Stimulated activated naive CD8-positive, alpha-beta T cell treated with anti-CD3 and anti-CD28 coated beads, Interleukin-15, Interleukin-2, amounts not matched to agents 100 U/mL and 50 U/mL, for 24 hours (primary cell): ENCODE measurements around the gene FNBP1.
"Not testable (repeated sequence)": the region's sequence is repeated elsewhere in the genome, so short reads cannot be mapped to it uniquely, and the experiment has no call there.

Experiments
- ATAC-seq: fragments of 150-1000 bp; cut with Tn5 transposase; one replicate; pipeline ENCODE4 v1.10.0; 2021
- DNase-seq: peaks from one replicate; pipeline ENCODE4 v3.0.0; 2021

FNBP1 gene

GRCh38 chr9:129919277-129919676 lies 123.7 kb downstream of the FNBP1 start:
- ATAC-seq: no peak
- DNase-seq: no peak

GRCh38 chr9:129918296-129918950 lies 124.6 kb downstream of the FNBP1 start:
- DNase-seq: no peak
- ATAC-seq: no peak

GRCh38 chr9:129916707-129917106 lies 126.3 kb downstream of the FNBP1 start:
- no peak for ATAC-seq
- DNase-seq: no peak

GRCh38 chr9:129914051-129914450 lies 128.9 kb downstream of the FNBP1 start:
- DNase-seq: no peak
- no peak for ATAC-seq

- DNase-seq (peak; percentile 33), ATAC-seq (peak; percentile 81)
These were observed 132.1 kb downstream of the FNBP1 start for GRCh38 chr9:129910628-129911567.

GRCh38 chr9:129909851-129910250 lies 133.1 kb downstream of the FNBP1 start:
- DNase-seq: no peak
- ATAC-seq: no peak

- DNase-seq (no peak), ATAC-seq (no peak)
These were observed 134.1 kb downstream of the FNBP1 start for GRCh38 chr9:129908906-129909305.

- ATAC-seq (no peak), DNase-seq (no peak)
These were observed 135.8 kb downstream of the FNBP1 start for GRCh38 chr9:129907201-129907600.

GRCh38 chr9:129906298-129906697 lies 136.7 kb downstream of the FNBP1 start:
- ATAC-seq (no peak), DNase-seq (no peak)

GRCh38 chr9:129904734-129905133 lies 138.3 kb downstream of the FNBP1 start:
- no peak for DNase-seq
- no peak for ATAC-seq

- DNase-seq: no peak
- ATAC-seq: no peak
These were observed 140.3 kb downstream of the FNBP1 start for GRCh38 chr9:129902740-129903134.

- ATAC-seq (no peak), DNase-seq (no peak)
These were observed 140.8 kb downstream of the FNBP1 start for GRCh38 chr9:129901993-129902739.

GRCh38 chr9:129900263-129901027 lies 142.5 kb downstream of the FNBP1 start:
- ATAC-seq: peak; percentile 49
- DNase-seq: no peak

GRCh38 chr9:129899620-129900019 lies 143.4 kb downstream of the FNBP1 start:
- no peak for ATAC-seq

GRCh38 chr9:129898185-129898584 lies 144.8 kb downstream of the FNBP1 start:
- no peak for DNase-seq
- no peak for ATAC-seq

More at GRCh38 chr9:129899620-129900019, 143.4 kb downstream of the FNBP1 start:
- DNase-seq: no peak

- DNase-seq: no peak
- ATAC-seq: no peak
These were observed 145.7 kb downstream of the FNBP1 start for GRCh38 chr9:129897263-129897662.

- ATAC-seq (no peak), DNase-seq (peak; percentile 42)
These were observed 147.4 kb downstream of the FNBP1 start for GRCh38 chr9:129895376-129896268.

GRCh38 chr9:129894120-129894823 lies 148.7 kb downstream of the FNBP1 start:
- DNase-seq (peak; percentile 40), ATAC-seq (no peak)

GRCh38 chr9:129891569-129891968 lies 151.4 kb downstream of the FNBP1 start:
- no peak for ATAC-seq
- DNase-seq: no peak

- not testable (repeated sequence) for DNase-seq, ATAC-seq
These were observed 152.2 kb downstream of the FNBP1 start for GRCh38 chr9:129890718-129891299.
